ENCODE measurements around the gene ATL2.

Gene ATL2

GRCh38 chr2:38269421-38269820 lies 107.7 kb downstream of the ATL2 start:
- H3K4me1 ChIP-seq (ENCODE audit: insufficient read depth, low read length, severe bottlenecking): no peaks in the 10 kb centered on the region

GRCh38 chr2:38268691-38269327 lies 108.3 kb downstream of the ATL2 start:
- no peak overlapping the region for H3K9ac ChIP-seq (ENCODE audit: low read length)

More at GRCh38 chr2:38269421-38269820, 107.7 kb downstream of the ATL2 start:
- Histone ChIP-seq H3K9me3 (ENCODE audit: low read length) (no peaks in the 10 kb centered on the region), H3K27ac (ENCODE audit: low read depth, low read length, poor library complexity, severe bottlenecking) (no peak overlapping the region), H4K20me1 (ENCODE audit: insufficient read depth, low read length) (no peaks in the 10 kb centered on the region), H3K36me3 (ENCODE audit: insufficient read depth, low read length) (no peaks in the 10 kb centered on the region; the same call in 1 of the 2 replicates), H3K79me2 (ENCODE audit: insufficient read depth, low read length) (no peaks in the 10 kb centered on the region), H3K9ac (ENCODE audit: low read length) (no peak overlapping the region), H3F3A (ENCODE audit: insufficient read depth, low read length) (no peaks in the 10 kb centered on the region), H2AFZ (ENCODE audit: low read length) (no peak overlapping the region), H3K27me3 (ENCODE audit: insufficient read depth, low read length) (no peaks in the 10 kb centered on the region), H3K9me2 (ENCODE audit: low read depth, low read length) (no peaks in the 10 kb centered on the region), H3K4me3 (ENCODE audit: low read depth, low read length, poor library complexity, severe bottlenecking) (no peak overlapping the region), H3K4me2 (ENCODE audit: low read length) (no peak overlapping the region)
- TF ChIP-seq CTCF (IDR thresholded peaks at IDR 0.05; ENCODE audit: low read length) (no peak), EZH2 (IDR thresholded peaks at IDR 0.05; ENCODE audit: borderline replicate concordance, low read length) (no peak)

GRCh38 chr2:38268001-38268400 lies 109.1 kb downstream of the ATL2 start:
- TF ChIP-seq CTCF (IDR thresholded peaks at IDR 0.05; ENCODE audit: low read length): no peak
- no peak for TF ChIP-seq EZH2 (IDR thresholded peaks at IDR 0.05; ENCODE audit: borderline replicate concordance, low read length)
- no peak overlapping the region for H3K27ac ChIP-seq (ENCODE audit: low read depth, low read length, poor library complexity, severe bottlenecking)
- no peaks in the 10 kb centered on the region; the same call in 1 of the 2 replicates for H3K36me3 ChIP-seq (ENCODE audit: insufficient read depth, low read length)
- H3K9me2 ChIP-seq (ENCODE audit: low read depth, low read length): no peaks in the 10 kb centered on the region
- H3K4me2 ChIP-seq (ENCODE audit: low read length): no peak overlapping the region
- no peaks in the 10 kb centered on the region for H3K27me3 ChIP-seq (ENCODE audit: insufficient read depth, low read length)
- no peaks in the 10 kb centered on the region for H3F3A ChIP-seq (ENCODE audit: insufficient read depth, low read length)
- H3K4me3 ChIP-seq (ENCODE audit: low read depth, low read length, poor library complexity, severe bottlenecking): no peak overlapping the region
- no peaks in the 10 kb centered on the region for H3K4me1 ChIP-seq (ENCODE audit: insufficient read depth, low read length, severe bottlenecking)
- no peak overlapping the region for H3K9ac ChIP-seq (ENCODE audit: low read length)
- H2AFZ ChIP-seq (ENCODE audit: low read length): no peak overlapping the region
- H3K79me2 ChIP-seq (ENCODE audit: insufficient read depth, low read length): no peaks in the 10 kb centered on the region
- no peaks in the 10 kb centered on the region for H3K9me3 ChIP-seq (ENCODE audit: low read length)
- no peaks in the 10 kb centered on the region for H4K20me1 ChIP-seq (ENCODE audit: insufficient read depth, low read length)

More at GRCh38 chr2:38268691-38269327, 108.3 kb downstream of the ATL2 start:
- no peak overlapping the region for H3K4me2 ChIP-seq (ENCODE audit: low read length)
- H3K27ac ChIP-seq (ENCODE audit: low read depth, low read length, poor library complexity, severe bottlenecking): no peak overlapping the region
- H3K4me1 ChIP-seq (ENCODE audit: insufficient read depth, low read length, severe bottlenecking): no peaks in the 10 kb centered on the region
- TF ChIP-seq CTCF (IDR thresholded peaks at IDR 0.05; ENCODE audit: low read length): no peak
- no peak for TF ChIP-seq EZH2 (IDR thresholded peaks at IDR 0.05; ENCODE audit: borderline replicate concordance, low read length)
- no peaks in the 10 kb centered on the region for H3K27me3 ChIP-seq (ENCODE audit: insufficient read depth, low read length)
- no peaks in the 10 kb centered on the region for H3F3A ChIP-seq (ENCODE audit: insufficient read depth, low read length)
- H3K9me2 ChIP-seq (ENCODE audit: low read depth, low read length): no peaks in the 10 kb centered on the region
- no peaks in the 10 kb centered on the region for H3K79me2 ChIP-seq (ENCODE audit: insufficient read depth, low read length)
- no peaks in the 10 kb centered on the region for H4K20me1 ChIP-seq (ENCODE audit: insufficient read depth, low read length)
- H3K4me3 ChIP-seq (ENCODE audit: low read depth, low read length, poor library complexity, severe bottlenecking): no peak overlapping the region
- H3K9me3 ChIP-seq (ENCODE audit: low read length): no peaks in the 10 kb centered on the region
- no peak overlapping the region for H2AFZ ChIP-seq (ENCODE audit: low read length)
- no peaks in the 10 kb centered on the region; the same call in 1 of the 2 replicates for H3K36me3 ChIP-seq (ENCODE audit: insufficient read depth, low read length)
